ENCODE measurements around the gene HOXA5.

DNA sequence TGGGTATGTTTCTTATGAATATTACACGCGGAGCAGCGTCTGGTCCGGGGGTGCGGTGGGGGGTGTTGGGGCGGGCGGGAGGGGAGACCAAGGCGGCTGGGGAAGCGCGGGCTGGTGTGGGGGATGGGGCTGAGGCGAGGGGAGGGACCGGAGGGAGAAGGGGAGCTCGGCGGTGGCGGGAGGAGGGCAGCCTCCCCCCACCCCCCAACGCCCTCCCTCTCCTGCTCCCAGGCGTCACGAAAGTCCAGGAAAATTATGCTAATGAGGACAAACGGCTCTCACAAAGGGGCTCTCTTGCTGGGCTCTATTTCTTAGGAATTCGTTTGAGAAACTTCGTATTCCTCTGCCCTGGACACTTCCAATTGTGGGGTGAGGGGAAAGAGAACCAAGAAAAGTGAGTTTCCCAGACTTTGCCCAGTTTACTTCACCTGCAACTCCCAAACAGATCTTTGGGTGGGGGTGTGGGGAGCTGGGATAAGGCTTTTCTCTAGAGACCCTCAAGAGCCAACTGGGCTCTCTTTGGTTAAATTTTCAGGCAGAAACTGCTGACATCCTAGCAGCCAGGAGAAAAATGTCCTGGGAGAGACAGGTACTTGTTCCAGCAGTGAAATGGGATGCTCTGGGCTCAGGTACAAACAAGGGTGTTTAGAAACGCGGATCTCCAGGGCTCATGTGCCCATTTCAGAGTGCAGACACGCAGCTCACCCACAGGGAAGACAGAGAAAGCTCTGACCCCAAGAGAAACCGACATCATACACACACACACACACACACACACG lies 29.3 kb downstream of the HOXA5 start:
- TF ChIP-seq, protein P1, sequence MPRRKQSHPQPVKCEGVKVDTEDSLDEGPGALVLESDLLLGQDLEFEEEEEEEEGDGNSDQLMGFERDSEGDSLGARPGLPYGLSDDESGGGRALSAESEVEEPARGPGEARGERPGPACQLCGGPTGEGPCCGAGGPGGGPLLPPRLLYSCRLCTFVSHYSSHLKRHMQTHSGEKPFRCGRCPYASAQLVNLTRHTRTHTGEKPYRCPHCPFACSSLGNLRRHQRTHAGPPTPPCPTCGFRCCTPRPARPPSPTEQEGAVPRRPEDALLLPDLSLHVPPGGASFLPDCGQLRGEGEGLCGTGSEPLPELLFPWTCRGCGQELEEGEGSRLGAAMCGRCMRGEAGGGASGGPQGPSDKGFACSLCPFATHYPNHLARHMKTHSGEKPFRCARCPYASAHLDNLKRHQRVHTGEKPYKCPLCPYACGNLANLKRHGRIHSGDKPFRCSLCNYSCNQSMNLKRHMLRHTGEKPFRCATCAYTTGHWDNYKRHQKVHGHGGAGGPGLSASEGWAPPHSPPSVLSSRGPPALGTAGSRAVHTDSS (tag by site-specific recombination; IDR thresholded peaks at IDR 0.05) = no peak
- TF ChIP-seq ZBTB21 (tag by site-specific recombination; IDR thresholded peaks at IDR 0.05) (no peak), CTCF (tag by site-specific recombination; IDR thresholded peaks at IDR 0.05) (no peak), ZNF791 (tag by site-specific recombination; IDR thresholded peaks at IDR 0.05) (no peak), YY1 (tag by site-specific recombination; IDR thresholded peaks at IDR 0.05) (no peak), ZNF140 (tag by site-specific recombination; IDR thresholded peaks at IDR 0.05) (no peak), ZNF335 (tag by site-specific recombination; conservative IDR thresholded peaks at IDR 0.05) (peak; percentile 38), SP2 (tag by site-specific recombination; IDR thresholded peaks at IDR 0.05) (peak; percentile 50), ZNF24 (tag by site-specific recombination; IDR thresholded peaks at IDR 0.05) (no peak), ZSCAN18 (tag by site-specific recombination; IDR thresholded peaks at IDR 0.05) (no peak)
- TF ChIP-seq, protein P2, sequence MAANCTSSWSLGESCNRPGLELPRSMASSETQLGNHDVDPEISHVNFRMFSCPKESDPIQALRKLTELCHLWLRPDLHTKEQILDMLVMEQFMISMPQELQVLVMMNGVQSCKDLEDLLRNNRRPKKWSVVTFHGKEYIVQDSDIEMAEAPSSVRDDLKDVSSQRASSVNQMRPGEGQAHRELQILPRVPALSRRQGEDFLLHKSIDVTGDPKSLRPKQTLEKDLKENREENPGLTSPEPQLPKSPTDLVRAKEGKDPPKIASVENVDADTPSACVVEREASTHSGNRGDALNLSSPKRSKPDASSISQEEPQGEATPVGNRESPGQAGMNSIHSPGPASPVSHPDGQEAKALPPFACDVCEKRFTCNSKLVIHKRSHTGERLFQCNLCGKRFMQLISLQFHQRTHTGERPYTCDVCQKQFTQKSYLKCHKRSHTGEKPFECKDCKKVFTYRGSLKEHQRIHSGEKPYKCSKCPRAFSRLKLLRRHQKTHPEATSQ (tag by site-specific recombination; IDR thresholded peaks at IDR 0.05) = no peak
- TF ChIP-seq, protein P3, sequence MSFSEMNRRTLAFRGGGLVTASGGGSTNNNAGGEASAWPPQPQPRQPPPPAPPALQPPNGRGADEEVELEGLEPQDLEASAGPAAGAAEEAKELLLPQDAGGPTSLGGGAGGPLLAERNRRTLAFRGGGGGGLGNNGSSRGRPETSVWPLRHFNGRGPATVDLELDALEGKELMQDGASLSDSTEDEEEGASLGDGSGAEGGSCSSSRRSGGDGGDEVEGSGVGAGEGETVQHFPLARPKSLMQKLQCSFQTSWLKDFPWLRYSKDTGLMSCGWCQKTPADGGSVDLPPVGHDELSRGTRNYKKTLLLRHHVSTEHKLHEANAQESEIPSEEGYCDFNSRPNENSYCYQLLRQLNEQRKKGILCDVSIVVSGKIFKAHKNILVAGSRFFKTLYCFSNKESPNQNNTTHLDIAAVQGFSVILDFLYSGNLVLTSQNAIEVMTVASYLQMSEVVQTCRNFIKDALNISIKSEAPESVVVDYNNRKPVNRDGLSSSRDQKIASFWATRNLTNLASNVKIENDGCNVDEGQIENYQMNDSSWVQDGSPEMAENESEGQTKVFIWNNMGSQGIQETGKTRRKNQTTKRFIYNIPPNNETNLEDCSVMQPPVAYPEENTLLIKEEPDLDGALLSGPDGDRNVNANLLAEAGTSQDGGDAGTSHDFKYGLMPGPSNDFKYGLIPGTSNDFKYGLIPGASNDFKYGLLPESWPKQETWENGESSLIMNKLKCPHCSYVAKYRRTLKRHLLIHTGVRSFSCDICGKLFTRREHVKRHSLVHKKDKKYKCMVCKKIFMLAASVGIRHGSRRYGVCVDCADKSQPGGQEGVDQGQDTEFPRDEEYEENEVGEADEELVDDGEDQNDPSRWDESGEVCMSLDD (tag by site-specific recombination; IDR thresholded peaks at IDR 0.05) = no peak
